ENCODE results near the gene PPP3R2. TPM values are rescaled to one million over a fixed set of nuclear protein-coding genes. Genes with fewer than 3 reads are reported as not detected.
A peak's percentile ranks its signal among the peaks of the same experiment; 100 is the strongest.
"Not testable (repeated sequence)": the region's sequence is repeated elsewhere in the genome, so short reads cannot be mapped to it uniquely, and the experiment has no call there.

Gene PPP3R2
- total RNA-seq, 2 donors from 2014 or later, result not detected

DNA sequence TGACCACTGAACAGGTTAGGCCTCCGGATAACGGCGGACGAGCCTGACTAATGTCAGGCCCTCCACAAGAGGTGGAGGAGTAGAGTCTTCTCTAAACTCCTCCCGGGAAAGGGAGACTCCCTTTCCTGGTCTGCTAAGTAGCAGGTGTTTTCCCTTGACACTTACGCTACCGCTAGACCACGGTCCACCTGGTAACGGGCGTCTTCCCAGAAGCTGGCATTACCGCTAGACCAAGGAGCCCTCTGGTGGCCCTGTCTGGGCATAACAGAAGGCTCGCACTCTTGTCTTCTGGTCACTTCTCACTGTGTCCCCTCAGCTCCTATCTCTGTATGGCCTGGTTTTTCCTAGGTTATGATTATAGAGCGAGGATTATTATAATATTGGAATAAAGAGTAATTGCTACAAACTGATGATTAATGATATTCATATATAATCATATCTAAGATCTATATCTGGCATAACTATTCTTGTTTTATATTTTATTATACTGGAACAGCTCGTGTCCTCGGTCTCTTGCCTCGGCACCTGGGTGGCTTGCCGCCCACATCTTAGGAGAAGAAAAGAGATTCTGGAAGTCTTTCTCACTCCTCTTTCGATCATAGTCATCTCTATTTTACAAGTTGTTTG lies 45.2 kb downstream of the PPP3R2 start:
- H3K27me3 Mint-ChIP-seq (ENCODE audit: insufficient read depth); H3K4me3 Mint-ChIP-seq; H3K9ac ChIP-seq (ENCODE audit: extremely low read depth, low read length, poor library complexity, severe bottlenecking); H3K27ac ChIP-seq (ENCODE audit: low read depth, low read length); H3K27ac Mint-ChIP-seq; H3K9me3 Mint-ChIP-seq; H3K4me1 Mint-ChIP-seq; H3K27me3 ChIP-seq (ENCODE audit: control insufficient read depth, insufficient read depth, low read length, poor library complexity, severe bottlenecking); H3K4me3 ChIP-seq (ENCODE audit: low read length); H3K9me3 ChIP-seq (ENCODE audit: control insufficient read depth, low read length); H3K4me1 ChIP-seq (ENCODE audit: control insufficient read depth, insufficient read depth, low read length): not testable (repeated sequence)
- TF ChIP-seq, protein P1, sequence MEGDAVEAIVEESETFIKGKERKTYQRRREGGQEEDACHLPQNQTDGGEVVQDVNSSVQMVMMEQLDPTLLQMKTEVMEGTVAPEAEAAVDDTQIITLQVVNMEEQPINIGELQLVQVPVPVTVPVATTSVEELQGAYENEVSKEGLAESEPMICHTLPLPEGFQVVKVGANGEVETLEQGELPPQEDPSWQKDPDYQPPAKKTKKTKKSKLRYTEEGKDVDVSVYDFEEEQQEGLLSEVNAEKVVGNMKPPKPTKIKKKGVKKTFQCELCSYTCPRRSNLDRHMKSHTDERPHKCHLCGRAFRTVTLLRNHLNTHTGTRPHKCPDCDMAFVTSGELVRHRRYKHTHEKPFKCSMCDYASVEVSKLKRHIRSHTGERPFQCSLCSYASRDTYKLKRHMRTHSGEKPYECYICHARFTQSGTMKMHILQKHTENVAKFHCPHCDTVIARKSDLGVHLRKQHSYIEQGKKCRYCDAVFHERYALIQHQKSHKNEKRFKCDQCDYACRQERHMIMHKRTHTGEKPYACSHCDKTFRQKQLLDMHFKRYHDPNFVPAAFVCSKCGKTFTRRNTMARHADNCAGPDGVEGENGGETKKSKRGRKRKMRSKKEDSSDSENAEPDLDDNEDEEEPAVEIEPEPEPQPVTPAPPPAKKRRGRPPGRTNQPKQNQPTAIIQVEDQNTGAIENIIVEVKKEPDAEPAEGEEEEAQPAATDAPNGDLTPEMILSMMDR (conservative IDR thresholded peaks at IDR 0.05), result peak; percentile 74
- H3K36me3 Mint-ChIP-seq (ENCODE audit: low read depth), result peaks cover 78% of the 10 kb centered on the region
- DNase-seq, result peak; percentile 77
- peaks cover 91% of the 10 kb centered on the region for H3K36me3 ChIP-seq (ENCODE audit: control insufficient read depth, insufficient read depth, low read length)
- whole genome bisulfite sequencing, 2 experiments (ENCODE audit: insufficient coverage in 1 of 2, insufficient read length in 1 of 2), result 81 to 83% methylated on average over 9 to 15 of the region's 18 CpGs

DNA sequence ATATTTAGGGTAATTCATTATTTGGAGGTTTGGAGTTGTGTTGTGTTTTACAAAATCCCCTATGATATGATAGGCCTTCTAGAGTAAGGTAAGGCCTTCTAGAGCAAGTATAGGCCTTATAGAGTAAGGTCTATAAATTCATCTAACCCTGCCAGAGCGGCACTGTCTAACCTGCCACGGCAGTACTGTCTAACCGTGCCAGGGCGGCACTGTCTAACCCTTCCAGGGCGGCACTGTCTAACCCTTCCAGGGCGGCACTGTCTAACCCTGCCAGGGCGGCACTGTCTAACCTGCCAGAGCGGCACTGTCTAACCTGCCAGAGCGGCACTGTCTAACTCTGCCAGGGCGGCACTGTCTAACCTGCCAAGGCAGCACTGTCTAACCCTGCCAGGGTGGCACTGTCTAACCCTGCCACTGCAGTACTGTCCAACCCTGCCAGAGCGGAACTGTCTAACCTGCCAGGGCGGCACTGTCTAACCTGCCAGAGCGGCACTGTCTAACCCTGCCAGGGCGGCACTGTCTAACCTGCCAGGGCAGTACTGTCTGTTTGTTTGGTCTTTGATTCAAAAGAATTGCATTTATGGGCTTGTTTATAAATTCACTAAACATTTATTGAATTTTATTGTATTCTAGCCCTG lies 51.6 kb downstream of the PPP3R2 start:
- H3K27ac ChIP-seq (ENCODE audit: low read depth, low read length), result no peak overlapping the region
- Mint-ChIP-seq H3K9me3 (no peaks in the 10 kb centered on the region), H3K27me3 (ENCODE audit: insufficient read depth) (no peaks in the 10 kb centered on the region), H3K4me1 (no peaks in the 10 kb centered on the region), H3K27ac (no peak overlapping the region), H3K4me3 (no peak overlapping the region), H3K36me3 (ENCODE audit: low read depth) (peaks cover 37% of the 10 kb centered on the region)
- peaks cover 69% of the 10 kb centered on the region for H3K36me3 ChIP-seq (ENCODE audit: control insufficient read depth, insufficient read depth, low read length)
- no peaks in the 10 kb centered on the region for H3K4me1 ChIP-seq (ENCODE audit: control insufficient read depth, insufficient read depth, low read length)
- 94 to 97% methylated on average over 10 to 14 of the region's 14 CpGs for WGBS, 2 experiments (ENCODE audit: insufficient coverage in 1 of 2, insufficient read length in 1 of 2)
- TF ChIP-seq, protein P1 (conservative IDR thresholded peaks at IDR 0.05), result no peak
- no peak overlapping the region for H3K9ac ChIP-seq (ENCODE audit: extremely low read depth, low read length, poor library complexity, severe bottlenecking)
- no peaks in the 10 kb centered on the region for H3K9me3 ChIP-seq (ENCODE audit: control insufficient read depth, low read length)
- DNase-seq, result no peak
- H3K27me3 ChIP-seq (ENCODE audit: control insufficient read depth, insufficient read depth, low read length, poor library complexity, severe bottlenecking), result no peaks in the 10 kb centered on the region
- H3K4me3 ChIP-seq (ENCODE audit: low read length), result no peak overlapping the region

Other genes starting within 250 kb of the PPP3R2 start
- gene BAAT, start 210.0 kb downstream of the PPP3R2 start, total RNA-seq, result not detected
- 10 to 100 TPM; 15.5 to 17.4 TPM for gene MRPL50, start 196.4 kb downstream of the PPP3R2 start, total RNA-seq
- 10 to 100 TPM; 16.0 to 20.5 TPM for gene ZNF189, start 196.1 kb downstream of the PPP3R2 start, total RNA-seq
- under 1 TPM in 1 of 2 donors, not detected in 1; 0.29 TPM for gene ALDOB, start 159.2 kb downstream of the PPP3R2 start, total RNA-seq
- 10 to 100 TPM; 45.4 to 58.4 TPM for gene RNF20, start 61.1 kb downstream of the PPP3R2 start, total RNA-seq
- gene GRIN3A, start 143.7 kb upstream of the PPP3R2 start, total RNA-seq, result not detected

All from endodermal cell (in vitro differentiated cells).